Activated CD4-positive, CD25-positive, alpha-beta regulatory T cell treated with anti-CD3 and anti-CD28 coated beads, Interleukin-2, amount 50 U/mL, for 24 hours (primary cell): Measurements from ENCODE around the gene DDX3X.
"Not testable (repeated sequence)": the region's sequence is repeated elsewhere in the genome, so short reads cannot be mapped to it uniquely, and the experiment has no call there.

Experiments used
- ATAC-seq, 2 donors: fragments of 150-1000 bp; cut with Tn5 transposase; one replicate each; pipeline ENCODE4 v1.10.0; 2021; ENCODE audit warnings: mild to moderate bottlenecking in 1 of 2, moderate library complexity in 1 of 2

Gene DDX3X

DNA sequence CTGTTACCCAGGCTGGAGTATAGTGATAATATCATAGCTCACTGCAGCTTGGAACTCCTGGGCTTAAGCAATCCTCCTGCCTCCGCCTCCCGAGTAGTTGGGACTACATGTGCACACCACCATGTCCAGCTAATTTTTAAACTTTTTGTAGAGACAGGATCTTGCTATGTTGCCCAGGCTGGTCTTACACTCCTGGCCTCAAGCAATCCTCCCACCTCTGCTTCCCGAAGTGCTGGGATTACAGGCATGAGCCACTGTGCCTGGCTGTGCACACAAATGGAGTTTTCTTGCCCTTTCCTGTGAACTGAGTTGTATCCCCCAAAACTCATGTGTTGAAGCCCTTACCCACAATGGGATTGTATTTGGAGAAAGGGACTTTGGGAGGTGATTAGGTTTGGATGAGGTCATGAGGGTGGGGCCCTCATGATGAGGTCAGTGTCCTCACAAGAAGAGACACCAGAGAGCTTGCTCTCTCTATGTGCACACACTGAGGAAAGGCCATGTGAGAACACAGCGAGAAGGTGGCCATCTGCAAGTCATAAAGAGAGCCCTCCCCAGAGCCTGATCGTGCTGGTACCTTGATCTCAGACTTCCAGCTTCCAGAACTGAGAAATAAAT is 40.1 kb downstream of the DDX3X start:
- no peak for ATAC-seq

DNA sequence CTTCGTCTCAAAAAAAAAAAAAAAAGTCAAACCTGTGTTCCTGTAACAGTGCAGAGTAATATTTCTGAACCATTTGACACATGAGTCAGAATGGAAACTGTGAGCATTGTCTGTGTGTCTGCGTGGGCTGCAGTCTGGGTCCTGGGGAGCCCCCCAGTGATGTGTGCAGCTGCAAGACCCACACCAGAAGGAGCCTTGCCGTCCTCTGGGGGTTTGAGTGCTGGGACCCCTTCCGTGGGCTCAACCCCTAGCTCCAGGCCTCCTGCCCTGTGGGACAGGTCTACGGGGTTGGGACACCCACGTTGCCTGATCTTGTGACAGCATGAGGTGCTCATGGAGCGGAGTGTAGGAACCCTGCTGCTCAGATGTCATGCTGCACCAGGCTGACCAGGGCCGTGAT is 43.7 kb downstream of the DDX3X start:
- ATAC-seq: peak; percentile 96 to 98

DNA sequence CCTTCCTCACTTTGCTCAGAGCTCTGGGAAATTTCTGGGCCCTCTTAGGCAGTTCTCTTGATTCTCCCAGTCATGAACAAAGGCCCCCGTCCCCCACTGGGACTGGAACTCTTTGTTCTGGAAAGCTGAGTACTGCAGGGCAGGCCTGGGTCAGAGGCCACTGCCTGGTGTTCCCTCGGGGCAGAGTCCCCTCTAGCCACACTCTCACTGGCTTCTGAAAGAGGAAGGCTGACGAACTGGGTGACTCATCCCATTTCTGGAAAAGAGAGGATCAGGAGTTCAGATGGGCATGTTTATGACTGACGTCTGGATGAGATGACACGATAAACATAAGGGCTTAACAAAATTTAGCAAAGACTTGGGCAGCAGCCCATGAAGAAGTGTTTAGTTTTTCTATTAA is 47.7 kb downstream of the DDX3X start:
- ATAC-seq: no peak

DNA sequence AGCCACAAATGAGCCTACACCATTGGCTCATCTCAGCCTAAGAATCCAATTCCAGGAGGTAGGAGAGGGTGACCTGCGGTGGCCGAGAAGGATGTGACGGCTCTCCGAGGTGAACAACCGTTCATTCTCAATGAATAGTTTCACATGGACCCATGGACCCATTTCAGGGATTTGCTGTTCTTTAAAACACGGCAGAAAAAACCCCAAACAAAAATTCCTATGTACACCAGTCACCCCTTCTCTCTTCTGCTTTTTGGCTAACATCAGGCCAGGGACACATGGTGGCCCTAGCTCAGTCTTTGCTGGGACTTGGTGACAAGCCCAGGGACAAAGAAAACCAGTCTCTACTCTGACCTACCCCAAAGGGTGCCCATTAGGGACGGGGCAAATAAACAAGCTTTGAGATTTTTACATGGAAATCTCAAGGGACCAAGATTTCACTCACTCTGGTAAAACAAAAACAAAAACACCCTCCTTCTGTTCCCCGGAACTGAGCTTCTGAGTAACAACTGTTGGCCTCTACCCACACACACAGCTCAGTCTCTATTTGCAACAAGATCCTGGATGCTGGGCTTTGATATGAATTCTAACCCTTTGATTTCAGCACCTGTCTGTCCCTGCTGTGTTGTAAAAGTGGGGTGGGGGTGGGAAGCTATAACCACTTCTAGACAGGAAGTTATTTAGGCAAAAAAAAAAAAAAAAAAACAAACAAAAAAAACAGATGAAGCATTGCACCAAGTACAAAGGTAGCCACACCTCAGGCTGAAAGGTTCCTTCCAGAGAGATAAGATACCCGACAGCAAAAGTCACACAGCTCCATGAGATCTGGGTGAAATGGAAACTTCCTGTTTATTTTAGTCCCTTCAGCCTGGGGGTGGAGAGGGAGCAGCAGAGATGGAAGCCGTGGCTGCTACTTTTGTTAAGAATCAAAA is 49.0 kb downstream of the DDX3X start:
- ATAC-seq: peak; percentile 62 to 77

DNA sequence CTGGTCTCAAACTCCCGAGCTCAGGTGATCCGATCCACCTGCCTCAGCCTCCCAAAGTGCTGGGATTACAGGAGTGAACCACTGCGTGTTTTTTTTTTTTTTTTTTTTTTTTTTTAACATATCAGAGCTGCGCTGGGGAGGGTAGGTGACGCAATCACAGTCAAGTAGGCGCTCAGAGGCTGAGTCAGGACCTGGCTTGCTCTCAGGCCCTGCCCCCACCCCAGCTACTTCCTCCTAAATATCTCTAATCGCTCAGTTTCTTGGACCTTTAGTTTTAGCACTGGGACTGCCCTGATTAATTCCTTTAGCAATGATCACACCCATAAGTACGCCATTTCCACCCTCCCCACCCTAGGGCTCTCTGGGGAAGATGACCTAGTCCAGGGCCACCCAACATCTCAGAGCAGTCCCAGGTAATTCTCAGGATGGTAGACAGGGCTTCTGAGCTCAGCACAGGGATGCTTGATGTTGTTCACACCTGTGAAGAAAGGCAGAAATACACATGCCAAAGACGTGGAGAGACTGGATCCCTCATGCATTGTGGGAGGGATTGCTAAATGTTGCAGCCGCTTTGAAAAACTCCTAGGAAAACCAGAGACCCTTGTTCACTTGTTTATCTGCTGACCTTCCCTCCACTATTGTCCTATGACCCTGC is 50.2 kb downstream of the DDX3X start:
- peak; percentile 84 to 89 for ATAC-seq

DNA sequence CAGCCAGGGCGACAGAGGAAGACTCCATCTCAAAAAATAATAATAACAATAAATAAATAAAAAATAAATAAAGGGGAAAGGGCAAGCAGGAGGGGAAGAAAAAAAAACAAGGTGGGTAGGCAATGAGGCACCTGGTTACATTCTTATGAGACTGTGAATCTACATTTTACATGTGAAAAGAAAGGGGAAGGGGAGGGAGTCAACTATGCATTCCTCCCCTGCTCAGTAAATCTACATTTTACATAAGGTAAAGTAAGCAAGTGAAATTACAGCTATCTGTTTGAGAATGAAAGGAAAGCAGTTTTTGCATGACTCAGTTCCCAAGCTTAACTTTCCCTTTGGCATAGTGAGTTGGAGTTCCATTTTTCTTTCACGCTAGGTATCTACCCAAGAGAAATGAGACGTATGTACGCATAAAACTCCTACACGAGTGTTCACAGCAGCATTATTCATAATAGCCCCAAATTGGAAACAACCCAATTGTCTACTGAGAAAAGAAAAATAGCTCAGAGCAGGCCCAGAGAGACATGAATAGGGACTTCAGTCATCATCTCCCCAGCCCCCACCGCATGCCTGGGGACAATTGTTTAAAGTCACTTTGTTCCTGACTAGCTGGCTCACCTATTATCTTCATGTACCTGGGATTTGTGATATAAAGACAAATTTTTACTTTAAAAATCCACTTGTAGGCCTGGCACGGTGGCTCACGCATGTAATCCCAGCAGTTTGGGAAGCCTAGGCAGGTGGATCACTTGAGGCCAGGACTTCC is 52.4 kb downstream of the DDX3X start:
- peak in 1 of 2 donors; percentile 8 for ATAC-seq

DNA sequence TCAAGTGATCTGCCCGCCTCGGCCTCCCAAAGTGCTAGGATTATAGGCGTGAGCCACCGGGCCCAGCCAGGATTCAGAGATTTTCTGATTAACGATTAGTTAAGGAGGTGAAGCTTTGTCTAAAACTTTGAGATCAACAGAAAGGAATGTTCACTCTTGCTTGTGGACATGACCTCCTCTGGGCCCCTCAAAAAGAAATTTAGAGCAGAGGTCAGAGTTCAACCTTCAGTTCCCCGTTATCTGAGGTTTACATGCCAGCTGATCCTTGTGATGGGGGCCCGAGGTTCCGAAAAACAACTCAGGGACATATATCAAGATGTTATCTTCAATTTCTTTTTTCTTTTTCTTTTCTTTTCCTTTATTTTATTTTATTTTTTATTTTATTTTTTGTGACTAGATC is 54.6 kb downstream of the DDX3X start:
- no peak for ATAC-seq

DNA sequence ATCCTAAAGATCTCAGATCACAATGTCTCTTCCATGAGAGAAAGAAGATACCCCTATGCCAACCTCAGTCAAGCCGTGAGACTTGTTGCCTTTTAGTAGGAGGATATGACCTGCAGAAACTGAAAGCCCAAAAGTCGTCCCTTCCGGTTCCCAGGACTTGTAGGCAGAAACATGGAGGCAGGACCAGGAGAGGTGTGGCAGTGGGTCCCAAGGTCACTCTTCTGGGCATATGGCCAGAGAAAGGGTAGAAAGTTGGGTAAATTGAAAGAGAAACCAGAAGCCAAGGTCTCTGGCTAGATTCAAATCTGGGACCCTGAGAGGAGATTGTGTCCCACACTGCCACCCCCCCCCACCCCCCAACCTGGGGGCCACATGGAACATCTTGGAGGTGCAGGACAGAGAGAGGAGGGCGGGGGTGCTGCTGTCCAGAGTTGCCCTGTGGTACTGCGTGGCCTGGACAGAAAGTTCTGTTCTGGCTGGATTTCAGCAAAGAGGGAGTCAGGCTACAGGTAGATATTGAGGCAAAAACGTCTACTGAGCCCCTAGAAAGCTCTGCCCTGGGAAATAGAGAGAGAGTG is 55.4 kb downstream of the DDX3X start:
- ATAC-seq: no peak

DNA sequence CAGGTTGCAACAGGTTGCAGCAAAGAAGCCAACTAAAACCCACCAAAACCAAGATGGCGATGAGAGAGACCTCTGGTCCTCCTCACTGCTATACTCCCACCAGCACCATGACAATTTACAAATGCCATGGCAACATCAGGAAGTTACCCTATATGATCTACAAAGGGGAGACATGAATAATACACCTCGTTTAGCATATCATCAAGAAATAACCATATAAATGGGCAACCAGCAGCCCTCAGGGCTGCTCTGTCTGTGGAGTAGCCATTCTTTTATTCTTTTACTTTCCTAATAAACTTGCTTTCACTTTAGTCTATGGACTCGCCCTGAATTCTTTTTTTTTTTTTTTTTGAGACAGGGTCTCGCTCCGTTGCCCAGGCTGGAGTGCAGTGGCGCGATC is 56.6 kb downstream of the DDX3X start:
- not testable (repeated sequence) for ATAC-seq

DNA sequence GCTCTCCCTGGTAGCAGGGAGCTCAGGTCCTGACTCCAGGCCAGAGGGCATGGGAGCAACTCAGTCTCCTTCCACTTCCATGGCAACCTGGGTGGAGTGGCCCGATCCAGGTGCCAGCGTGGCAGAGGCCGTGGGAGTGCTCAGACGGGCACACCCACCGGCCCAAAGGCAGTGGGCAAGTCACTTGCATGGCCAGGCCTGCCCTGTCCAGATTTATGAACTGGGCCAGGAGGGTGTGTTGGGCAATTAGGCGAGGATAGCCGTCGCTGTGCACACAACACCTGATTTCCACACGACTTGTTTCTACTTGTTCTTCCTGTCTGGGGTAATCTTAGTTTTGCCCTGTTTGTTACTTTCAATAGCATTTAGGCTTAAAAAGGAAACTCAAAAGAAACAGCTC is 57.6 kb downstream of the DDX3X start:
- no peak for ATAC-seq

DNA sequence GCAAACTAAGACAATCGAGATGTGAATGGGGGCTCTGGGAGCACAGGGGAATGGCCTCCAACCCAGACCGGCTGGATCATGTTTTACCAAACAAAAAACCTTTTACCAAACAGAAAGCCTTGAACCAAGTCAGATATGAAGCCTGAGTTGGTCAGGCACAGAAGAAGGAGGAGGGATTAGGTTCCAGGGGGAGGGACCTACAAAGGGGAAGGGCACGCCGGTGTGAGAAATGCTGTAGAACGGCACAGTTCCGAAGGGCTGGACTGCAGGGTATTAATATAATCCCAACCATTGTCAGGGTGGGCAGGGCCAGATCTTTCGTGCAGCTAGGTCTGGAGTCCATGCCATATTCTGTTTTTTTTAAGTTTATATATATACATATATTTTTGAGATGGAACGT is 60.3 kb downstream of the DDX3X start:
- no peak for ATAC-seq

DNA sequence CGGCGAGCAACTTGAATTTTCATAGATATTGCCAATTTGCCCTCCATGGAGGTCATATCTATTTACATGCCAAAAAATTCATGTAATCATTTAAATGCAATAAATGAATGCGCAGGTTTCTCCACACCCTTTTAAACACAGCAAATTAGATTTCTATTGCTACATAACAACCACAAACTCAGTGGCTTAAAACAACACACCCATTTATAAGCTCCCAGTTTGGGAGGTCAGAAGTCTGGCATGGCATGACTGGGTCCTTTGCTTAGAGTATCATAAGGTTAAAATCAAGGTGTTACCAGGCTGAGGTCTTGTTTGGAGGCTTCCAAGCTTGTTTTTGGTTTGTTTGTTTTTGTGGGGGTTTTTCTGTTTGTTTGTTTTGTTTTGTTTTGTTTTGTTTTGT is 63.3 kb downstream of the DDX3X start:
- ATAC-seq: no peak

DNA sequence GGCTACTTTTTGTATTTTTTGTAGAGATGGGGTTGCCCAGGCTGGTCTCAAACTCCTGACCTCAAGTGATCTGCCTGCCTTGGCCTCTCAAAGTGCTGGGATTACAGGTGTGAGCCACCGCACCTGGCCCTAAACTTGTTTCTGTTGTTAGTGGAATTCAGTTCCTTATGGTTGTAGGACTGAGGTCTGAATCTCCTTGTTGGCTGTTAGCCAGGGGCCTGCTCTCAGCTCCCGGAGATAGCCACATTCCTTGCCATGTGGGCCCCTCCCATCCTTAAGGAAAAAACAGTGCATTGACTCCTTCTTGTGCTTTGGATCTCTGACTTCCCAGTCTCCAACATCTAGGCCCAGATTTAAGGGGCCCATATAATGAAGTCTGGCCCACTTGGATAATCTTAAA is 63.8 kb downstream of the DDX3X start:
- ATAC-seq: no peak

DNA sequence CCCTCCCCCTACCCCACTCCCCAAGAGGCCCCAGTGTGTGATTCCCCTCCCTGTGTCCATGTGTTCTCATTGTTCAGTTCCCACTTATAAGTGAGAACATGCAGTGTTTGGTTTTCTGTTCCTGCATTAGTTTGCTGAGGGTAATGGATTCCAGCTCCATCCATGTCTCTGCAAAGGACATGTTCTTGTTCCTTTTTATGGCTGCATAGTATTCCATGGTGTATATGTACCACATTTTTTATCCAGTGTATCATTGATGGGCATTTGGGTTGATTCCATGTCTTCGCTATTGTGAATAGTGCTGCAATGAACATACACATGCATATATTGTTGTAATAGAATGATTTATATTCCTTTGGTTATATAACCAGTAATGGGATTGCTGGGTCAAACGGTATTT is 68.6 kb downstream of the DDX3X start:
- ATAC-seq: not testable (repeated sequence)

DNA sequence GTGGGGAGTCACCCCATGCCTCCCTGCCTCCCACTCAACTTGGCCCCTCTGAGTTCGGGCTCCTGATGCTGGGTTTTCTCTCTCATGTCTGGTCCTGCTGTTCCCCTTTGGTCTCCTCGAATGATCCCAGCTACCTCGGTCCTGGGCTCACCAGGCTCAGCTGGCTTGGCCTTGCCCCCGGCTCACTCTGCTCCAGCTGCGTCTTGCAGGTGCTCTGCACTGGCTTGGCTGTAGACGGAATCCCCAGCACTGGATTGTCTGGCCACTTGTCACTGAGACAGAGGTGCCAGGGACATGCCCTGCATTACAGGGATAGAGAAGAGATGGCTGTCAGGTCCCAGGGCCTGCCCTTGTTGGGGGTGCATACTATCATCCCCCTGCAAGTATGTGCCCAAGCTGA is 71.6 kb downstream of the DDX3X start:
- no peak for ATAC-seq

DNA sequence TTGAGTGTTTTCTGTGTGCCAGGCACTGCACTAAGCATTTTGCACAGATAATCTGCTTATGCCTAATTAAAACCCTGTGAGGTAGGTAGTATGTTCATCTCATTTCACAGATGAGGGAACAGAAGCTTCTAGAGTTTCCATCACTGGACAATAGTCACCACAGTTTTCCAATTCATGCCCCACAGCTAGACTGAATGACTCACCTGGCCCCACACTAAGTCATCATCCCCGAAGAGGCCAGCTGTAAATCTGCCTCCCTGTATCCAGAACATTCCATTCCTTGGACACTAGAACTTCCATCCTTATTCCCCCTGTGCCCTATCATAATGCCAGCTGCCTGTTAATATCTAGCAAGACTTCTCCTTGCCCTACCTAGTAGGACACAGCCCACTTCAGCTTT is 72.2 kb downstream of the DDX3X start:
- no peak for ATAC-seq

DNA sequence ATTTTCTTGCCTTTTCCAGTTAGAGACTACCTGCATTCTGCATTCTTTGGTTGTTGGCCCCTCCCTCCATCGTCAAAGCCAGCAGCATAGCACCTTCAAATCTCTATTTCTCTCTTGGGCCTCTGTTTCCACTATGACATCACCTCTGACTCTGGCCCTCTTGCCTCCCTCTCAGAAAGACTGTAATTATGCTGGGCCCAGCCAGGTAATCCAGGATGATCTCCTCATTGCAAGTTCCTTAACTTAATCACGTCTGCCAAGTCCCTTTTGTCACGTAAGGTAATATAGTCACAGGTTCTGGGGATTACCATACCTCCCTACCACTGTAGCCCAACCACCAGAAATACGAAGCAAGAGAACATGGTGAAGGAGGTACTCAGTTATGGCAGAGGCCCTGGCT is 73.9 kb downstream of the DDX3X start:
- no peak for ATAC-seq

DNA sequence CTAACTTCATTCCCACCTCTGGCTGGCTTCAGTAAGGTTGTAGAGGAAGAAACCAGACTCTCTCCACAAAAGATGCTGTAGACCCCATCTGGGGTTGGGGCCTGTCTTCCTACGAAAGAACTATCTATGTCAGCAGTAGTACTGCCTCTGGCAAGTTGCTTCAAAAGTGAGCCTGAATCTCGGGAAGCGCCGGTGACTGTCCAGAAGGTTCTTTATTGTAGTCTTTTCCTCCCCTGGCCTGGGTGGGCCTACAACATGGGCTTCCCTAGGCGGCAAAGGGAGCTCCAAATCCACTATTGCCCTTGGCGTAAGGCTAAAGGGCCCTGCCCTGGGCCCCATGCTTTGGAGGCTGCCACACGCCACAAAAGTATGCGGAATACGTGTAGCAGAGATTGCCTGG is 74.6 kb downstream of the DDX3X start:
- no peak for ATAC-seq

DNA sequence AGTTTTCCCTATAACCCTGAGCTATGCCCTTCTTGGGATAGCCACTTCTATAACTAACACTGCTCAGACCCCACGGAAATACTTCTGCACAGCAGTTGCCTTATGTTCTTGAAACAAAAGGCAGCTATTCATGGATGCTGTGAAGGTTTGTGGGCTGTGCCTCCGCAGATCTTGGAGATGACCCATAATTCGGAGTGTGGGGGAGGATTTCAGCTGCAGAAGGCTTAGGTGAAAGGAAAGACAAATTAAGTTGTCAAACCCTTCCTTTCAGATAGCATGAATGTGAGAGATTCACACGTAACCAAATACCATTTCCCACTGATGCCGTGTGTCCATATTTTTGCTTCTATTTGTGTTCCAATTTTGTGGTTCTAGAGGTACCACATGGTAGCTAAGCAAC is 75.0 kb downstream of the DDX3X start:
- ATAC-seq: no peak

DNA sequence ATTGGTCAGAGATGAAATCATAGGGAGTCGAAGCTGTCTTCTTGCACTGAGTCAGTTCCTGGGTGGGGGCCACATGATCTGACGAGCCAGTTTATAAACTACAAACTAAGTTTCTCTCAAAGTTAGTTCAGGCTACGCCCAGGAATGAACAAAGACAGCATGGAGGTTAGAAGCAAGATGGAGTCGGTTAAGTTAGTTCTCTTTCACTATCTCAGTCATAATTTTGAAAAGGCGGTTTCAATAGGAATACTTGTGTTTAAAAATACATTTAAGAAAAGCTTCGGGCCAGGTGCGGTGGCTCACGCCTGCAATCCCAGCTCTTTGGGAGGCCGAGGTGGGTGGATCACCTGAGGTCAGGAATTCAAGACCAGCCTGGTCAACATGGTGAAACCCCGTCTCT is 77.3 kb downstream of the DDX3X start:
- ATAC-seq: not testable (repeated sequence)

DNA sequence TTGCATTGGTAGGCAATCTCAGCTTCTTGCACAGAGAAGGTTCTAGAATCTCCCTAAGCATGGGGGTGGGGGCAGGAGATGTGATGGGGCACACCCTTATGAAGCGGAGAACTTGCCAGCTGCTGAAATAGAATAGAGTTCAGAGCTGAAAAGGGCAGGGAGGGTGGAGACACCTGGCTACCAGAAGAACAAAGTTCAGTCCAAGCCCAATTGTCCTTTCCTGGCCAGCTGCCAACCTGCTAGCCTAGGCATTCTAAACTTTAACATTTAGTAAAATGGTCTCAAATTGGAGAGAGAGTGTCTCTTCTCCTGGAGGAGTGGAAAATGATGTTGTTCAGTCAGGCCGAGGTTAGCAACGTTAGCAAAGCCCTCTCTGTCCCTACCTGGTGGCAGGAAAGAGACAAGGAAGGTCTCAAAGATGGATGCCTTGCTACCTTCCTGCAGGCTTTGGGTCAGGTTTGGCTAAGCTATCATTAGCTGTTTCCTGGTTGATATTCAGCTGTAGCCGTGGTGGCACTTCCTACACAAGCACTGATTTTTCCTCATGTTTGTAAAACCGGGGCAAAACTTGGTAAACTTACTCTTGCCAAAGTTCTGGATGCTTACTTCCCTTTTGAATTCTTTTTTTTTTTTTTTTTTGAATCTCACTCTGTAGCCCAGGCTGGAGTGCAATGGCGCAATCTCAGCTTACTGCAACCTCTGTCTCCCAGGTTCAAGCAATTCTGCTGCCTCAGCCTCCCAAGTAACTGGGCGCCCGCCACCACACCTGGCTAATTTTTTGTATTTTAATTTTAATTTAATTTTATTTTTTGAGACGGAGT is 78.5 kb downstream of the DDX3X start:
- no peak for ATAC-seq
